Measurements from ENCODE around the gene RNF175.

The RNF175 gene

DNA sequence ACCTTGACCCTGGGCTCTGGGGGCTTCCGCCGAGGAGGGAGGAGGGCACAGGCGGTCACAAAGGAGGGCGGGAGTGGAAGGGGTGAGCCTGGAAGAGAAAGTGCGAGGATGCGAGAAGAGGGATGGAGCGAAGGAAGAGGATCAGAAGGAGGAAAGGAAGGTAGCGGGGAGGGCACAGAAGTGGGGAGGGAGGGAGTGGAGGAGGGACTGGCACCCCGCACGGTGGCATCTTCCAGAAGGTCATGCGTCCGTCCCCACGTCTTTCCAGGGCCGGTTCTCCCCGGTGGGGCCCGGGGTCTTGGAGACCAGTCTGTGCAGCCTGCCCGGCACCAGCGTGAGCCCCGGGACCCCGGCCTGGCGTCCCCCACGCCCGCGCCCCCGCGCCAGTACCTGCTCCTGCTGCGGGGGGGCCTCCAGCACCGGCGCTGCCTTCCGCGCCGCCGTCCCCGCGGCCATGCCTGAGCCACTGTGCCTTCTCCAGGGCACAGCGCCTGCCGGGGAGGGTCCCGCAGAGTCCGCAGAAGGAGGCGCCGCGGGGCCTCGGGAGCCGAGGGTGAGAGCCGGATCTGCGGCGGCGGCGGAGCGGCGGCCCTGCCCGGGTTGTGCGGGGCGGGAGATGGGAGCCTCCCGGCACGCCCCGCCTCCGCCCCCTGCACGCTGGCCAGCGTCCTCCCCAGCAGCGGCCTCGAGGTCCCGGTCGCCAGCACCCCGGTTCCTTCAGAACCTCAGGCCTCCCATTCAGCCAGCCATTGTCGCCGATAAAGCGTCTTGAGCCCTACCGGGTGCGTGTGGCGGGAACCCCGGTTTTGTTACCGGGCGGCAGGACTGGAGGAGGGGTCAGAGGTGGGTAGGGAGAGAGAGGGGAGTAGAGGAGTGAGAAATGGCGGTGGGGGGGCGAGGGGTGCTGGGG lies at the start of gene RNF175:
TSS of gene RNF175 (minus strand) at position 618 of the 910 bp plus-strand sequence. CDS start at position 456, 162 bp downstream.
- DNase-seq, result peak; percentile 3 to 5

DNA sequence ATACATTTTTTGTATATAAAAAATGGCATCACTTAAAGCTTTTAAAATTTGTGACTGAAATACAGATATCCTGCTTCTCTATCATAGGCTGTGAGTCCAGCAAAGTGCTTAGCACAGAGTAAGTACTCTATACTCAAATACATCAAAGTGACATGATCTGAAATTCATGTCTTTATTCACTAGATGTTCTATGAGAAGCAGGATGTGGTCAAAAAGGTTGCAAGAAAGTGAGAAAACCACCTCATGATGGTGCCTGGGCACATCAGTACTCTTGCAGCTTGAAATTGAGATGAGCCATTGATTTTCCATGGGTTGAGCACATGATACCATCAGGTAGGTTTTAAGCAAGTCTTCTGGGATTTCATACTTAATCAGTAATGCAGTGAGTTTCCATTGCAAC lies 49.5 kb upstream of the RNF175 start:
- DNase-seq, result no peak

GRCh38 chr4:153808175-153808574 lies 48.4 kb upstream of the RNF175 start:
- no peak for DNase-seq

DNA sequence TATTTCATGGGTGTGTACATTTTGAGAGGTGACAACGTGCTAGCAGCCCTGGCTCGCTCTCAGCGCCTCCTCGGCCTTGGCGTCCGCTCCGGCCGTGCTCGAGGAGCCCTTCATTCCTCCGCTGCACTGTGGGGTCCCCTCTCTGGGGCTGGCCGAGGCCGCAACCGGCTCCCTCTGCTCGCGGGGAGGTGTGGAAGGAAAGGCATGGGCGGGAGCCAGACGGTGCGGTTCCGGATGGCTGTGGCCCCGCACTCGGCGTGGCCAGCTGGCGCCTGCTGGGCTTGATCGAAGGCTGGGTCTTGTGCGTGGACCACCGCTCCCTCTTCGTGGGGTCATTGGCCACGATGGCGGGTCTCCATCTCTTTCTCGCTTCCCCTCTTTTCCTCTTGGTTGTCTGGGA lies 46.2 kb upstream of the RNF175 start:
- no peak for DNase-seq

DNA sequence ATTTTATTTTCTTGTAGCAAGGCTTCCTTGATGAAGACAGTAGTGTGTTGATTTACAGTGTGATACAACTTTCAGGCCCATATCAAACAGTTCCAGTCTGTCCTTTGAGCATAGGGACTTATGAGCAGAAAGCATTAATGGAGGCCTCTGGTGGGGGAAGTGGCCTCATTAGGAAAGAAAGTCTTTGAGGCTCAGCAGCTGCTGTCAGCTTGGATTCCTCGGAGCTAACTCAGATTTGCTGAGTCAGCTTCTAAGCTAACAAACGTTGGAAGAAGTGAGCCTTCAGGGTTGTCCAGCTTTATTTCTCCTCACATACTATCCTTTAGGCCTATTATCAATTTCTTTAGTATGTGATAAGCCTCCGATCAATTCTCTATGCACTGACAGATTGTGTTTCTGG lies 44.9 kb upstream of the RNF175 start:
- DNase-seq, result no peak

GRCh38 chr4:153799694-153800074 lies 39.9 kb upstream of the RNF175 start:
- DNase-seq, result no peak

- no peak for DNase-seq
Measured at GRCh38 chr4:153798901-153799693, 39.3 kb upstream of the RNF175 start.

GRCh38 chr4:153798420-153798819 lies 38.6 kb upstream of the RNF175 start:
- no peak for DNase-seq

- DNase-seq, result no peak
Measured at GRCh38 chr4:153794006-153794405, 34.2 kb upstream of the RNF175 start.

- no peak for DNase-seq
Measured at GRCh38 chr4:153792618-153793247, 32.9 kb upstream of the RNF175 start.

DNA sequence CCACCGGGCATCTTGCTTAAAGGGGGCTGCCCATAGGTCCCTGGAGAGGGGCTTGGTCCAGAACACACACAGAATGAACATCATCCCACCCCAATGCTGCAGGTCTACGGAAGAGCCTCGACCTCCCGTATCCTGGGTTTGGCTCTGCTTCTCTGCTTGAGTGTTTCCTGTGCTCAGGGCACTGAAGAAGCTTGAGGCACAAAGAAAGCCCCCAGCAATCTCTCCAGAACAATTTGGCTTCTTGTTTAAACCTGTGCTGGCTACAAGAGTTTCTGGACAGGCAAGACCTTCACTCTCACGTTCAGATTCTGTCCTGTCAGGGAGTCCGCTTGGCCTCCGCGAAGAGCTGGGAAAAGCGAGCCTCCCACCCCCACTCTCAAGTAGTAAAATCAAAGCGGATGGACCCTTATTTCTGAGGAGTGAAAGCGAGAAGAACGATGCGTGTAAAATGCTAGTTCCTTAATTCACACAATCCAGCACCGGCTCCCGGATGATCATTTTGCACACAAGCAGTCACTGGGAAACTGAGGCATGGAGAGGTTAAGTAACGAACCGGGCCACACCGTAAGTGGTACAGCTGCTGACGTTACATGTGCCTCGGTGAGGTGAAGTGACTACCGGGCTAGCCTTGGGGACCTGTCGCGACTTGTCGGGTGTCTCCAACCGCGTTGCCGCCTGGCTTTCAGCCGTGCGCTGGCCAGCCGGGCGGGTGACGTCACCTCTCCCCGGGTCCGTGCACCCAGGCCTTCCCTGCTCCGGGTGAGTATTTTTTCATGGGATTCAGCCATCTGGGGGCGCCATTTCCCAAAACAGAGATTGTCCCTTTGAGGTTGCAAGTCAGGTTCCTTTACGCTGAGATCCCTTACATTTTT lies 32.2 kb upstream of the RNF175 start:
- no peak for DNase-seq

GRCh38 chr4:153790962-153791551 lies 31.2 kb upstream of the RNF175 start:
- no peak for DNase-seq

DNA sequence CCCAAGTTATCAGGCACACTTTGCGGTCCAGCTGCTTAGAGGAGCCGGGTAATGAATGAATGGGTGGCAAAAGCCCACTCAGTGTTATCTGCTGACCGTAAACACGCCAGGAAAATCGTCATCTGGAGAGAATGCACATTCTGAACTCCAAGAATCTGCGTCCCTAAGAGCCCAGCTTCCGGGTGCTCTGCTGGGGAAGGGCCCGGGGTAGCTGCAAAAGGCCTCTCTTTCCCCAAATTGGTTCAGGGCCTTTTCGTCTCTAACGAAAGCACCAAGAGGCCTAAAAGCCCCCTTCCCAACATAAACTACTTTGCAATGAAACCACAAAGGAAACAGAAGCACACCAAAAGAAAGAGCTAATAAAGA lies 30.7 kb upstream of the RNF175 start:
- no peak for DNase-seq

- DNase-seq, result no peak
Measured at GRCh38 chr4:153789741-153790499, 30.1 kb upstream of the RNF175 start.

DNA sequence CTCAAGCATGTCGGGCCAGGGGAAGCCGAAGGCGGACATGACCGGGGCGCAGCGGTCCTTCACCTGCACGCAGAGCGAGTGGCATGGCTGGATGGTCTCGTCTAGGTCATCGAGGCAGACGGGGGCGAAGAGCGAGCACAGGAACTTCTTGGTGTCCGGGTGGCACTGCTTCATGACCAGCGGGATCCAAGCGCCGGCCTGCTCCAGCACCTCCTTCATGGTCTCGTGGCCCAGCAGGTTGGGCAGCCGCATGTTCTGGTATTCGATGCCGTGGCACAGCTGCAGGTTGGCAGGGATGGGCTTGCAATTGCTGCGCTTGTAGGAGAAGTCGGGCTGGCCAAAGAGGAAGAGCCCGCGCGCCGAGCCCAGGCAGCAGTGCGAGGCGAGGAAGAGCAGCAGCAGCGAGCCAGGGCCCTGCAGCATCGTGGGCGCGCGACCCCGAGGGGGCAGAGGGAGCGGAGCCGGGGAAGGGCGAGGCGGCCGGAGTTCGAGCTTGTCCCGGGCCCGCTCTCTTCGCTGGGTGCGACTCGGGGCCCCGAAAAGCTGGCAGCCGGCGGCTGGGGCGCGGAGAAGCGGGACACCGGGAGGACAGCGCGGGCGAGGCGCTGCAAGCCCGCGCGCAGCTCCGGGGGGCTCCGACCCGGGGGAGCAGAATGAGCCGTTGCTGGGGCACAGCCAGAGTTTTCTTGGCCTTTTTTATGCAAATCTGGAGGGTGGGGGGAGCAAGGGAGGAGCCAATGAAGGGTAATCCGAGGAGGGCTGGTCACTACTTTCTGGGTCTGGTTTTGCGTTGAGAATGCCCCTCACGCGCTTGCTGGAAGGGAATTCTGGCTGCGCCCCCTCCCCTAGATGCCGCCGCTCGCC lies 28.8 kb upstream of the RNF175 start, which contains the start of gene SFRP2:
TSS of gene SFRP2 (minus strand) at position 671 of the 864 bp plus-strand sequence. CDS start at position 423, 248 bp downstream.
- DNase-seq, result no peak

GRCh38 chr4:153788051-153788412 lies 28.2 kb upstream of the RNF175 start:
- DNase-seq, result no peak

DNA sequence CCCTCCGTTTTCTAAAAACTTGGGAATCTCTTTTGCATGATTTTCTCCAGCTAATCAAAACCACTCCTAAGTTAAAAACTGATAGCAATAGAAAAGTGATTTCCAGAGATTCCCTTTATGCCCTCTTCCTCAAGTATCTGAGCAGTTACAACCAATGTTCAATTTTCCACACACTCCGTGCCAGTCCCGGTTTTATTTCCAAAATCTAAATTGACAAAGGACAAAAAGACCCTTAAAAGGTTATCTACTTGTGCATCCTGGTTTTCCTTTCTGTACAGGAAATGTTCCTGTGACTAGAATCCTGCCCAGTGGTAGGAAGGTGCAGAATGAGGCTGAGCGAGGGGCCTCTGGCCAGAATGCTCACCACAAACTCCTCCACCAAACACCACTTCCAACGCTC lies 27.8 kb upstream of the RNF175 start:
- DNase-seq, result no peak

GRCh38 chr4:153787061-153787560 lies 27.3 kb upstream of the RNF175 start:
- no peak for DNase-seq

DNA sequence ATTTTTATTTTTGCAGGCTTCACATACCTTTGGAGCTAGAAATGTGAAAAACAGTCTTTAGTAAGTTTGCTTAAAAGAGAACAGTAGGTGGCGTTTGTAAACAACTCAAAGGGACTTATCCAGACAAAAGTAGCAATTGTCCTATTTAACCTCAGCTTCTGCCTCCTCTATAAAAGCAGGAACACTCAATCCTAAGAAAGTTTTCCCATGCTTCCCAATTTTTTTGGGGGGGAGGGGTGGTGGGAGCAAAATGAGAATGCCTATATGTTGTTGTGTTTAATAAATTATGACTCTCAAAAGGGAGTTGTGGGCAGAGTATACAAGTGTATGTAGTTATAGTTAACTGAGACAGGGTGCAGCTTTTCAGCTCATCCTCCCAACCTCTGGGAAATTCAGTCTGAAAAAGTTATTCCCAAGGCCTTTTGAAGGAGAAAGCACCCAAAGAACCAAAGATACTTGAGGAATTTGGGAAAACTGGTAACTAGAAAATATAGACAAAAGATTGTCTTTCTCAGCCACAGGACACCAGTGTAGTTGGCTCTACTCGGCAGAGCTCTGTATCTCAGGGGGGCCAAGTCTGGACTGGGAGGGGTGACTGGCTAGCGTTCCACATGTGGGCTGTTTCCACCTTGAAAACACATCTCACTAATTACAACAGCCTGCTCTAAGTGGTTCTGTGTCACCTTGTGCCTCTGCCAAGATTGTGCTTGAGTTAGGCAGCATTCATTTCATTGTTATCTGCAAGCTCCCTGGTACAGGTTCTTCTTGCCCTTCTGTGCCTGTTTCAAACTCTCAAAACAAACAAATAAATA lies 26.3 kb upstream of the RNF175 start:
- no peak for DNase-seq
